Right cardiac atrium (tissue), 5 donors: Measurements from ENCODE around the gene UBR2. TPM values are rescaled to one million over a fixed set of nuclear protein-coding genes. Genes with fewer than 3 reads are reported as not detected.
"Not testable (repeated sequence)": the region's sequence is repeated elsewhere in the genome, so short reads cannot be mapped to it uniquely, and the experiment has no call there.

Experiments
- ATAC-seq, 2 donors: fragments of 200-7000 bp; cut with Tn5 transposase; one replicate each; pipeline versions ENCODE4 v1.8.0 to v1.9.1; 2020; ENCODE audit warnings: moderate library complexity in 2 of 2, mild to moderate bottlenecking in 1 of 2
- DNase-seq, 3 donors: peaks; one replicate each; pipeline ENCODE4 v3.0.0-alpha.2; 2020
- H3K27ac ChIP-seq: one replicate; pipeline ENCODE4 v1.5.1; 2013; ENCODE audit warnings: mild to moderate bottlenecking, low read length, control low read depth, moderate library complexity
- H3K27me3 ChIP-seq: one replicate; pipeline ENCODE4 v1.6.1; 2013; ENCODE audit not compliant: control insufficient read depth, insufficient read depth
- H3K4me1 ChIP-seq: one replicate; pipeline ENCODE4 v1.6.1; 2013; ENCODE audit warnings: low read length; ENCODE audit not compliant: control insufficient read depth, insufficient read depth
- H3K4me3 ChIP-seq: one replicate; pipeline ENCODE4 v1.5.1; 2013; ENCODE audit warnings: low read length, control low read depth
- H3K9me3 ChIP-seq: one replicate; pipeline ENCODE4 v1.6.1; 2013; ENCODE audit warnings: low read length; ENCODE audit not compliant: control insufficient read depth
- WGBS: extraction: QIAGEN DNeasy Blood & Tissue Kit; methylation state at CpG from one replicate; pipeline ENCODE4 v1.1.7; 2013; 5-methylcytosine and 5-hydroxymethylcytosine counted together
- intact Hi-C, 4 donors: fragments of 100-400 bp; cut with DNase I; formaldehyde crosslinking; loops; one replicate each; pipeline versions ENCODE4 v1.11.0 to v1.14.0; 2022 to 2023
- polyA plus RNA-seq: library from polyadenylated mRNA; stranded (reverse); fragments of 200-250 nt; gene quantifications from one replicate; pipeline ENCODE4 v1.2.3, GENCODE V29; 2013
- total RNA-seq, 4 donors: library from RNA; stranded (reverse); fragmentation: NEBNext Ultra II Directional; extraction: Animal tissue kit (Norgen Biotek cat#: 25700); gene quantifications; one replicate each; pipeline ENCODE4 v1.2.1, GENCODE V29; 2021
- donor health status: healthy with polysubstance abuse.
- donor health status: DM: no; HTN: yes; CAD: no.
- donor health status: DM: no; HTN: no; CAD: no.
- donor health status: DM: no; HTN: yes; CAD: no; lungs with severe emphysema.
- donor health status: DM: yes; HTN: yes; CAD: no.

The UBR2 gene
- total and polyA plus RNA-seq, 5 donors: 11.5 to 31.5 (median 29.2) TPM

DNA sequence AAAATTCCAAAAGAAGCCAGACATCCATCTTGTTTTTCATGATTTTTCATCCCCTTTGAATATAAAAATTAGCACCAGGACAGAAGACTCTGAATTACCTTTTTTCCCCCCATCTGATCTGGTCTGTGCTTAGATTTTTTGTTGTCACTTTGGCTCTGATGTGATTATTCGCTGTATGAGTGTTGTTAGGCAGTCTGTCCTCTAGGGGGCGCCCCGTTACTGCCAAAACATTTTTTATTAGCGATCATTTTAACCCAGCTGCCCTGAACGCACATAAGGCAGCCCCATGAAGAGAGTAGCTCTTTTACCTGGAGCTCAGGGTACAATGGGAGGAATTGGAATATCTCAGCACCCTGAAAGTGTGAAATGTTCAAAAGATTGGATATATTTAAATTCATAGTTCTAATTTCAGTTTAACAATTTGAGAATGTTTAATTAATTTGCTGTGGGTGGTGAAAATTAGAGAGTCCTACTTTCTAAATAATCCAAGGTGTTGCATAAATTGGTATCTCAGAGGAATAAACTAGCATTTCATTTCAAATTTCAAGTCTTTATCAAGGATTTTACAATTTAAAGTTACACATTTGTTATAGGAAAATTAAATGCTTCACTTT is 97.8 kb downstream of the UBR2 start:
- H3K4me3 ChIP-seq: no peak overlapping the region
- H3K9me3 ChIP-seq: no peaks in the 10 kb centered on the region
- DNase-seq: peak; percentile 74 to 90 (median 83)
- intact Hi-C loops: loop anchor here (2.0 to 10.0 kb wide), 5 partner anchors 63 to 217 kb away; partner anchors contain the start of genes RPL7L1 (in 2 of the 4) and PRPH2 (in 1 of the 4)
- no peak overlapping the region for H3K27ac ChIP-seq
- H3K4me1 ChIP-seq: no peaks in the 10 kb centered on the region
- no peaks in the 10 kb centered on the region for H3K27me3 ChIP-seq
- ATAC-seq: peak; percentile 68 to 87
- WGBS: under 1% methylated on average over 5 of the region's 5 CpGs

DNA sequence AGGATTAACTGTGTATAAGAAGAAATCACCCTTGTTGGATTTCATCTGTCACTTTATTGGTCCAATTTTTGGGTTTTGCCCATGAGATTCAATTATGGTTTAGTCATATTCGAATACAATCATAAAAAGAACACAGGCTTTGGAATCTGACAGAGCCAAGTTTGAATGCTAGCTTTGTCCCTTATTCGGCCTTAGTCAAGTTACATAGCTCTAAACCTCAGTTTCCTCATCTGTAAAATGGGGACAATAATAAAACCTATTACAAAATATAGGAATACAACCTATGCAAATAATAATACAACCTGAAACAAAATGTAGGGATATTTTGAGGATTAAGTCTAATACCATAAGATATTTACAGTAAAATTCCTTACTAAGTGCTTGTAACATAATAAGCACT is 100.9 kb downstream of the UBR2 start:
- 93% methylated on average over 2 of the region's 2 CpGs for WGBS
- ATAC-seq (no peak), DNase-seq (no peak)
- Histone ChIP-seq H3K4me1 (no peaks in the 10 kb centered on the region), H3K27ac (no peak overlapping the region), H3K27me3 (no peaks in the 10 kb centered on the region), H3K4me3 (no peak overlapping the region), H3K9me3 (no peaks in the 10 kb centered on the region)
- intact Hi-C loops: loop anchor here (5.0 to 10.0 kb wide), 4 partner anchors 60 to 213 kb away; partner anchors contain the start of genes PRPH2 (in 1 of the 4) and RPL7L1 (in 1 of the 4)

DNA sequence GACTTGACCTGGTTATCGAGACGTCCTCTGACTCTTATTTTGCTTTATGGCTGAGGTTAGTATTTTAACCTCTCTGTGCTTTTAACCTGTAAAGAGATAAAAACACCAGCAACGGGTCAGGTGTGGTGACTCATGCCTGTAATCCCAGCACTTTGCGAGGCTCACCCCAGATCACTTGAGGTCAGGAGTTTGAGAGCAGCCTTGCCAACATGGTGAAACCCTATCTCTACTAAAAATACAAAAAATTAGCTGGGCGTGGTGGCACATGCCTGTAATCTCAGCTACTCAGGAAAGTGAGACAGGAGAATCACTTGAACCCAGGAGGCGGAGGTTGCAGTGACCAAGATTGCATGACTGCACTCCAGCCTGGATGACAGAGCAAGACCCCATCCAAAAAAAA is 110.5 kb downstream of the UBR2 start:
- H3K27me3 ChIP-seq, ATAC-seq, H3K27ac ChIP-seq, H3K9me3 ChIP-seq, DNase-seq, H3K4me3 ChIP-seq, H3K4me1 ChIP-seq, intact Hi-C loops: not testable (repeated sequence)
- 87% methylated on average over 6 of the region's 6 CpGs for WGBS

DNA sequence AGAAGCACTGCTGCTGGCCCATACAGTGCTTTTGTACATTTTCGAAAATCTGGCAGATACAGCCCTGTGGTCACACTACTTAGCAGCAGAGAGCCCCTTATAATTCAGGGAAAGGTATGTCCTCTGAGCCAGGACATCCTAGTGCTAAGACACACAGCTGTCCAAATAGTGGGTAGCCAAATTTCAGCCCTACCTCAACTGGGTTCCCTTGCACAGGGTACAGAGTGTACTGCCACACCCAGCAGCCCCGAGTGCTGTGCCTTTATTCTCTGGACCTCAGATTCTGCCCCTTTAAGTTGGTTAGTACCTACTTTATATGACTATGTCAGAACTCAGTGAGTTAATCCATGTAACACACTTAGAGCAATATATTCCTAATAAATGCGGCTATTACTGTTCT is 111.0 kb downstream of the UBR2 start:
- Histone ChIP-seq H3K4me1 (no peaks in the 10 kb centered on the region), H3K27me3 (no peaks in the 10 kb centered on the region), H3K9me3 (no peaks in the 10 kb centered on the region), H3K27ac (no peak overlapping the region), H3K4me3 (no peak overlapping the region)
- ATAC-seq (no peak), DNase-seq (no peak)
- WGBS: 89% methylated on average over 3 of the region's 3 CpGs
- intact Hi-C loops: no loop called here

DNA sequence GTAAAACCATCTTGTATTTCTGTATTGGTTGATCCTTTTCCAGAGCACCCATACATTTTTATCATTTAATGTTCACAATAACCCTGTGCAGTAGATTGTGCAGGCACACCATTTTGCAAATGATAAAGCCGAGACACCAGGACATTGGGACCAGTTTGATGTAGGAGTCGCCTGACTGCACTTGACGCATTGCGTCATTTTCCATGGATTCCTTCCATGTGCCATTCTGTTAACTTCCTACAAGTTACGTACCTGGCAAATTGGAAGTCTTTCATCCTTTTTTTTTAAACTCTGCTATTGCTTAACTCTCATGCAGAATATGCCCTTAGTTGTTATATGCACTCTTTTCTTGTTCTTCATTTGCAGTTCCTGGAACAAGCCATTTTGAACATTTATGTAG is 115.5 kb downstream of the UBR2 start:
- H3K4me1 ChIP-seq: no peaks in the 10 kb centered on the region
- no peak for ATAC-seq
- no peak overlapping the region for H3K4me3 ChIP-seq
- 93% methylated on average over 5 of the region's 5 CpGs for WGBS
- no peaks in the 10 kb centered on the region for H3K27me3 ChIP-seq
- intact Hi-C loops: no loop called here
- no peaks in the 10 kb centered on the region for H3K9me3 ChIP-seq
- no peak overlapping the region for H3K27ac ChIP-seq
- DNase-seq: no peak

DNA sequence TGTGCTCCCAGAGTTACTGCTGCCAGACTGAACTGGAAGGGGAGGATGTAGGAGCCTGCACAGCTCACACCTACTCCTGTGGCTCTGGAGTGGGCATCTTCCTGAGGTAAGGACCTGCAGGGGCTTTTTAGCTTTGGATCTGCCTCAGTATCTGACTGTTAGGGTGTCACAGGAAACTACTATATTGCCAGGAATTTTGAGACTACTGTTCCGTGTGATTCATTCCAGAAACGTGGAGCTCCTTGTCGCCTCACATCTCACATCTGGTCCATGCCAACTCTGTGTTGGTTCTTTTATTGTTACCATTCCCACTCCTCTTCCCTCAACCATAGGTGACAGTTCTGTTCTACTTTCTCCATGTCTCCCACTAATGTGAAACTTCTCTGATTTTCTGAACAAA is 124.5 kb downstream of the UBR2 start:
- Histone ChIP-seq H3K27ac (no peak overlapping the region), H3K9me3 (no peaks in the 10 kb centered on the region), H3K4me1 (no peaks in the 10 kb centered on the region), H3K4me3 (no peak overlapping the region), H3K27me3 (no peaks in the 10 kb centered on the region)
- ATAC-seq: peak in 1 of 2 donors; percentile 11
- DNase-seq: no peak
- intact Hi-C loops: no loop called here
- WGBS: 58% methylated on average over 3 of the region's 3 CpGs

DNA sequence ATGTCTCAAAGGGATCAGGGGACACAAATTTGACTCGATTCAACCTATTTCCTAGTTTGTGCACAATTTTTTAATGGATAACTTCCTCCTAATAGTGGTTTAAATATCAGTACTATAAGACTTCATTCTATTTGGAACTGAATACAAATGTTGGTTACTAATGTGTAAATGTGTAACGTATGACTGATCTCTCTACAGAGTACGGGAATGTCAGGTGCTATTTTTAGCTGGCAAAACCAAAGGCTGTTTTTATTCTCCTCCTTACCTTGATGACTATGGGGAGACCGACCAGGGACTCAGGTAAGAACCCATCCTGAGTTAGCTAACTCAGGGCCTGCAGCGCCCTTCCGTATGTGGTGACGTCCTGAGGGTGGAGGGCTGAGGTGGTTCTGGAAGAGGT is 125.5 kb downstream of the UBR2 start:
- ATAC-seq: no peak
- H3K9me3 ChIP-seq: no peaks in the 10 kb centered on the region
- H3K4me3 ChIP-seq: no peak overlapping the region
- H3K4me1 ChIP-seq: no peaks in the 10 kb centered on the region
- no peaks in the 10 kb centered on the region for H3K27me3 ChIP-seq
- intact Hi-C loops: no loop called here
- H3K27ac ChIP-seq: no peak overlapping the region
- 85% methylated on average over 7 of the region's 7 CpGs for WGBS
- no peak for DNase-seq

DNA sequence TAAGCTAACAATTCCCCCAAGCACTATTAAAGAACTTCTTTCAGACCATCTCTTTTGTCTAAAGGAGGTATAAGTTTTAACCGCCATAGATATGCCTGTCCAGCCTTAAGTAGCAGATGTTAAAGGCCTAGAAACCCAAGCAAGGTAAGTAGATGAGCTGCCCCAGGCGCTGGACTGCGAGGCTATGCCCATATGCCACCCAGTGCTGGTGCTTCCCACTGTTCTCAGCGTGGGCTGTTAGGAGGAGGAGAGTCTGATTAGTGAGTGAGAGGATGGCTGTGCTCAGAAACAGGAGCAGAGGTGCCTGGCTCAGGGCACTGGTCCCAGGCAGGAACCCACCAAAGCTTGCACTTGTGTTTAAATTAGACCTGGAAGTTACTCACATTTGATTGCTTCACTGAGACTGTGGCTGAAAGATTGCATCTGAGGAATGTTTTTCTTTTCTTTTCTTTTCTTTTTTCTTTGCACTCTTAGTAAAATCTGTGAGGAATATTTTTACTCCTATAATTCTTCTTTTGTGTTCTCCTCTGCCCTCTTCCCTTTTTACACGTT is 126.4 kb downstream of the UBR2 start:
- ATAC-seq (no peak), DNase-seq (no peak)
- Histone ChIP-seq H3K9me3 (no peaks in the 10 kb centered on the region), H3K4me3 (no peak overlapping the region), H3K4me1 (no peaks in the 10 kb centered on the region), H3K27me3 (no peaks in the 10 kb centered on the region), H3K27ac (no peak overlapping the region)
- intact Hi-C loops: no loop called here
- 90% methylated on average over 5 of the region's 5 CpGs for WGBS

DNA sequence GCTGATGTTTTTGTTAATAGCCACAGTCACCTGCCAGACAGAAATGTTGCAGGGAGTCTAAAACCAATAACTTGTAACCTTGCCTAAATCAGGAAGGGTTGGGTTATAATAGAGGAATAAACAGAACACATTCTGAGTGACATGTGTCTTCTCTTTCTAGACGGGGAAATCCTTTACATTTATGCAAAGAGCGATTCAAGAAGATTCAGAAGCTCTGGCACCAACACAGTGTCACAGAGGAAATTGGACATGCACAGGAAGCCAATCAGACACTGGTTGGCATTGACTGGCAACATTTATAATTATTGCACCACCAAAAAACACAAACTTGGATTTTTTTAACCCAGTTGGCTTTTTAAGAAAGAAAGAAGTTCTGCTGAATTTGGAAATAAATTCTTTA is 127.0 kb downstream of the UBR2 start:
- ATAC-seq (no peak), DNase-seq (no peak)
- Histone ChIP-seq H3K9me3 (no peaks in the 10 kb centered on the region), H3K27me3 (no peaks in the 10 kb centered on the region), H3K4me3 (no peak overlapping the region), H3K27ac (no peak overlapping the region), H3K4me1 (no peaks in the 10 kb centered on the region)
- WGBS: 67% methylated on average over 2 of the region's 2 CpGs
- intact Hi-C loops: no loop called here

DNA sequence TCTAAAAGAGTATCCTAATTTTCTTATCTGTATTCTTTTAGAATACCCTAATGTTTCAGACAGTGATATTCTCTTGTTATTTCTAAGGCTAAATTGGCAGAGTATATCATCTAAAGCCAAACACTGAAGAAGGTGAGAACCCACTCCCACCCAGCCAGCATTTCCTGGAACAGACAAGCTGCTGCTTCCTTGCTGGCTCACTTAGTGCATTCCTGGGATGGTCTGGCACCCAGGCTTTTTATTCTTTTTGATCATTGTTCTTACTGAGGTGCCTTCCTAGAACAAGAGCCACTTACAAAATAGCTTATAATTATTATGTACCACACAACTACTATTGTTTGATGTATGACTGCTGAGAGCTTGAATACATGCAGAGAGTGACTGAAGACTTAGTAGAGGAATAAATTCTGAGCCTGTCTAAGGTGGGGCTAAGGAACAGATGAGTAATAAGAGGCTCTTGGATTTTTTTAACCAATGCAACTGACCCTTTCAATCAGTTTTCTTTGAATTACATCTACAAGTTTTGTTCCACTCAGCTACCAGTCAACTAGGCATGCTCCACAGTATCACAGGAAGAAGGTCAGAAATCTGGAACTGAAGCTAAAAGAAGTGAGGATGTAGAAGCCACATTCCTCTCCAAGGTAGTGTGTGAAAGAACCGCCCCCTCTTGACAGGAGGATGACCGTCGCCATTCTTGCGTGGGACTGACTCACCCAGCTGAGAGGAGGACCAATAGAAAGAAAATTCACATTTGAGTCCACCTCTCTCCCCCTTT is 128.5 kb downstream of the UBR2 start:
- no peaks in the 10 kb centered on the region for H3K4me1 ChIP-seq
- peak overlapping the region; percentile 56 for H3K27ac ChIP-seq
- 64% methylated on average over 4 of the region's 4 CpGs for WGBS
- H3K4me3 ChIP-seq: no peak overlapping the region
- H3K27me3 ChIP-seq: no peaks in the 10 kb centered on the region
- ATAC-seq (peak; percentile 55 to 80), DNase-seq (peak in 1 of 3 donors; percentile 32)
- no peaks in the 10 kb centered on the region for H3K9me3 ChIP-seq
- intact Hi-C loops: no loop called here

DNA sequence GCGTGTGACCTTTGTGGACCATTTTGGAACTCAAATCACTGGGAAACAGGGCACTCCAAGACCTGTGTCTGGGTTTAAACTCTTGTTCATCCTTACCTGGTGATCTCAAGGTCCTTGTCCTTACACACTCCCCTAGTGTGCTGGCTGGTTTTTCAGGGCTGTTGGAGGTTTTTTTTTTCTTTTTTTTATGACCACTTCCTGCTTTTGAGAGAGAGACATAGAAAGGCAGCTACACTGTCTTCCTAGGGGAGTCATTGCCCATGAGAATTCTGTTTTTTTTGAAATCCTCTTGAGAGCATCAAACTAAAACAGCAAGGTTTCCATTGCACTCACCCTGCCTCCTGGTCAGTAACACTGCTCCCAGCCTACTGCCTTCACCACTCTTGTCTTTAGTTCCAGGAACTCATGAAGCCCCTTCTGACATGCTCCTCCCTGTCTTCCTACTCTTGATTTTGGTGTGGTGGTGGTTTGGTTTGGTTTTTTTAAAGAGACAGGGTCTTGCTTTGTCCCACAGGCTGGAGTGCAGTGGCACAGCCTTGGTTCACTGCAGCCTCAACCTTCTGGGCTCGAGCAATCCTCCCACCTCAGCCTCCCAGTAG is 130.0 kb downstream of the UBR2 start:
- no peaks in the 10 kb centered on the region for H3K9me3 ChIP-seq
- 96% methylated on average over 2 of the region's 2 CpGs for WGBS
- ATAC-seq: no peak
- no peak for DNase-seq
- H3K4me1 ChIP-seq: no peaks in the 10 kb centered on the region
- H3K4me3 ChIP-seq: no peak overlapping the region
- H3K27me3 ChIP-seq: no peaks in the 10 kb centered on the region
- intact Hi-C loops: no loop called here
- H3K27ac ChIP-seq: no peak overlapping the region
